ENCODE results near the gene SFT2D3.

DNA sequence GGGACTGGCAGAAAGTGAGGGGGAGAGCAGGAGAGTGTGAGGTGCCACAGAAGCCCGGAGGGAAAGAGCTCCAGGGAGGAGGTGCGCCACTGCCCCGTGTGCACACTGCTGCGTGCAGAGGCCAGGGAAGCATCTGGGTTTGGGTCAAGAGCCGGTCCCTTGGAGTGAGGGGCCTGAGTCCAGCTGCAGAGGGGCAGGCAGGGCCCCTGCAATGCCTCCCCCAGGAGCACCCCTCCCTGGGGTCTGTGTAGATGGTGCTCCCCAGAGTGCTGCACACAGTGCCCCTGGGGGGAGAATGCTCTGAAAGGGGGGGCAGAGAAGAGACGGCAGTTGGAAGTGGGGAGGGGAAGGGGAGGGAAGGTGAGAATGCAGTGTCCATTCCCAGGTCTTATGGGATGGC is 22.3 kb upstream of the SFT2D3 start:
- TF ChIP-seq POLR2AphosphoS5 (IDR thresholded peaks at IDR 0.05), result no peak
- TF ChIP-seq, protein P1, sequence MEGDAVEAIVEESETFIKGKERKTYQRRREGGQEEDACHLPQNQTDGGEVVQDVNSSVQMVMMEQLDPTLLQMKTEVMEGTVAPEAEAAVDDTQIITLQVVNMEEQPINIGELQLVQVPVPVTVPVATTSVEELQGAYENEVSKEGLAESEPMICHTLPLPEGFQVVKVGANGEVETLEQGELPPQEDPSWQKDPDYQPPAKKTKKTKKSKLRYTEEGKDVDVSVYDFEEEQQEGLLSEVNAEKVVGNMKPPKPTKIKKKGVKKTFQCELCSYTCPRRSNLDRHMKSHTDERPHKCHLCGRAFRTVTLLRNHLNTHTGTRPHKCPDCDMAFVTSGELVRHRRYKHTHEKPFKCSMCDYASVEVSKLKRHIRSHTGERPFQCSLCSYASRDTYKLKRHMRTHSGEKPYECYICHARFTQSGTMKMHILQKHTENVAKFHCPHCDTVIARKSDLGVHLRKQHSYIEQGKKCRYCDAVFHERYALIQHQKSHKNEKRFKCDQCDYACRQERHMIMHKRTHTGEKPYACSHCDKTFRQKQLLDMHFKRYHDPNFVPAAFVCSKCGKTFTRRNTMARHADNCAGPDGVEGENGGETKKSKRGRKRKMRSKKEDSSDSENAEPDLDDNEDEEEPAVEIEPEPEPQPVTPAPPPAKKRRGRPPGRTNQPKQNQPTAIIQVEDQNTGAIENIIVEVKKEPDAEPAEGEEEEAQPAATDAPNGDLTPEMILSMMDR (IDR thresholded peaks at IDR 0.05), result no peak
- TF ChIP-seq POLR2A (IDR thresholded peaks at IDR 0.05), result no peak

Measured in transverse colon (tissue), 4 donors.